SK-N-SH treated with all-trans-retinoic acid at 6 μM for 48 hours (cell line): ENCODE data around the gene TPPP.

ENCODE experiments used
- ESRRG ChIP-seq: fragments of 250-450 bp; sonication (Bioruptor Pico); IDR thresholded peaks from 2 replicates; pipeline ENCODE4 v1.6.1; 2021; ENCODE audit warnings: mild to moderate bottlenecking
- ZC3H10 ChIP-seq: fragments of 250-450 bp; sonication (Bioruptor Pico); IDR thresholded peaks from 2 replicates; pipeline ENCODE4 v1.5.1; 2021; ENCODE audit warnings: mild to moderate bottlenecking, moderate library complexity

DNA sequence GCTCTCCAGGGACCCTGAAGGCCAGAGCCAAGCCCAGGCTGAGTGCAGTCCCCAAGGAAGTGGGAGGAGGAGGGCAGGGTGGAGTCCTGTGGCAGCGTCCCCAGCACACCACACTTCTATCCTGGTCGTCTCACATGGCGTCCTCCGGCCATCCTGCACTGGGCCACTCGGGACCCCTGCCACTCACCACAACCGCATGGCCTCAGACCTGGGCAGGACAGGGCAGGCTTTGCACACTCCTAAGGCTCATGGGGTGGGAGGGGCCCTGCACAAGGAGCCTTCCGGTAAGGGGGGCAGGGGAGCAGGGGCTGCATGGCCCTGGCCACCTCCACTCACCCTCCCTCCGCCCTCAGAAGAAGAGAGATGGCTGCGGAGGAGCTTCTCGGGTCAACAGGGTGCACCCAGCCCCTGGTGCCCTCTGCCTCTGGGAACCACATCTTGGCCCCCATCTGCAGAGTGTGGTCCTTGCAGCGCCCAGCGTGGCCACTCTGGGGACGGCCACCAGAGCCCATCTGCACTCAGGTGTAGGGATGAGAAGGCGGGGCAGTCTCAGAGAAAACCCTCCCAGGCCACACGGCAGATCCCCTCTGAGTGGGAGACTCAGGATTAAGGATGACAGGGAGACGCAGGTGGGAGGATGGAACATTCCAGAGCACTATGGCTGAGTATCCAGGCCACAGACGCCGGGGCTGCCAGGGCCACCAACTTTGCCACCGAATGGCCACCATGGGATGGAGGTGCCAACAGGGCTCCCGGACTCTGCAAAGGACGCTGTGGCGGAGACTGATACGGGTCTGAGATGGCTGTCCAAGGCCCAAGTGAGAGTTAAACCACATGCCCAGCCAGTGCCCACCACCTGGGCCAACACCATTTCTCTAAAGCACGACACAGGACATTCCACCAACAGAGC lies 7.6 kb downstream of the TPPP start:
- no peak for TF ChIP-seq ESRRG (CRISPR knock-in tag)
- TF ChIP-seq ZC3H10 = no peak
